Activated gamma-delta T cell (primary cell): Measurements from ENCODE around the gene CHN2.

Experiments used
- DNase-seq: peaks from one replicate; lab custom pipeline; 2025; lab: John Stamatoyannopoulos, UW

Gene CHN2

DNA sequence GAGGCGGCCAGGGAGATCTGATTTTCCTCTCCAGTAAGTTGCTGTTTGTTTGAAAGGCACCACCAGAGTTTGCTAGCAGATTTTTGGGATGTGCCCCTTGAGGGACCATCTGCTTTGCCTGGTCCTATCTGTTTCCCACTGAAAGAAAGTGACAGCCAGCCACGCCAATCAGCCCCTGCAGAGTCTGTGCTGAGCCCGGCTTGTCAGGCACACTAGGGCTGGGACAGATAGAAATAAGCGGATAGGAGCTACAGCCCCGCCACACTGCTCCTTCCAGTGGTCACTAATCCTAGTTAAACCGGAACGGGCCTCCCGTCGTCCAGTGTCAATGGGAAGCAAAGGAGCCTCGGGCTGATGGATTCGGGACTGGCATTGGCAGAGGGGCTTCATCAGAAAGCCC, 207.2 kb downstream of the CHN2 start:
- no peak for DNase-seq

DNA sequence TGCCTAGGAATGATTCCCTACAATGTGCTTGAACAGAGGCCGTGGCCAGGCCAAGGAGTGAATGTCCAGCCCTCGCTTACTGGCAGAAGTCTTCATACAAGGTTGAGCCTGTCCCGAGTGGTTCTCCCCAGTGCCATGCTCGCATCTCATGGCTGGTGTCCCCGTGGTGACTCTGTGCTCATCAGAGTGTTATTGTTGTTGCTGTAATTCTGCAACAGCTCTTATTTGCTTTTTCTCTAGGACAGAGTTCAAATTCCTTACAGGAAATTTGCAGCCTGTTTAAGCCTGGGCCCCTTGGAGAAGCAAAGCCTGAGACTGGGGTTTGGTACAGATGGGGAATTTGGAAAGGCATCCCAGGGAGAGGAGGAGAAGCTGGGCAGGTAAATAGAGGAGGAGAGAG, 211.3 kb downstream of the CHN2 start:
- DNase-seq: no peak

DNA sequence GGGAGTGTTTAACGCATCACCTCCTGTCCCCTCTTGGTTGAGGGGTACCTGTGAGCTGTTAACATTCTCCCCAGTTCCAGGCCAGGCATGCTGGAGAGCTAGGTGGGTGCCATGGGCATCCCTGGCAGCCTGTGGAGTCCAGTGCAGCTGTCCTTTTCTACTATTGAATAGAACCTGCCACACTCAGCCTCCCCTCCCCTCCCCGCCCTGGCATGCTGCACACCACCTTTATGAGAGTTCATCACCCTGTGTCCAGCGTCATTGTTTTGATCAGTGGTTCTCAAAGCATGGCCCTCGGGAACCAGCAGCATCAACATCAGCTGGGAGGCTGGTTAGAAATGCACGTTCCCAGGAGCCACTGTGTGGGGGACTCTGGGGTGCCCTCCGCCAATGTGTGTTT, 211.8 kb downstream of the CHN2 start:
- no peak for DNase-seq

DNA sequence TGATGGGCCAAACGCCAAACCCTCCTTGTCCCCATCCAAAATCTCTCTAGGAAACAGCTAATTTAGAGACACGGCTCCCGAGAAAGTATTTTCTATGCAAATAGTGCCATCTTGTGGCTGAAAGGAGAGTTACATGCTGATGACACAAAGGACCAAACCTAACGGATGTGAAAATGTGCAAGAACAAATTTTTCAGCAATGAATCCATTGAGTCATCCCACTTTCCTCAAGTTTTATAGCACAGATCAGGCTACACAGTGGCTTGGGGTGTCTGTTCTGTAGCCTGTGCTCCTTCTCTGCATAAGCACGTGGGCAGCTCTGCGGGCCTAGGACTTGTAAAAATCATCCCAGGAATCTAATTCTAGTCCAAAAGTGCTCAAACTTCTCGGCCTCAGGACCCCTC, 214.3 kb downstream of the CHN2 start:
- no peak for DNase-seq

DNA sequence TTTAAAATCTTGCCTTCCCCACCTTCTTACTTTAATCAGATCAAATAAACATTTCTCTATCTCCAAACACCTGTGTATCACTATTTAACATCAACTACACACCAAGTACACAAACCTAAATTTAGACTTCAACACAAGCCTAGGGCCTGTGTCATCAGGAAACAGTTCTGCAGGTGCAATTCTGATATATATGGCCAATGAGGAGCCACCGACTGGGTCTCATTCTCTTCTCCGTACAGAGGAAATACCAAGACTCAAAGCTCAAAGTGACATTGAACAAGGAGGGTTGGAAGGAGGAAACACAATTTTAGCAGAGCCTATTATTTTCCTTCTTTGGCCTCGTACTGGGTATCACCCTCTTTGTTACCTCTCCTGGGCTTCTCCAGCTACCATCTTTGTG, 216.4 kb downstream of the CHN2 start:
- no peak for DNase-seq

DNA sequence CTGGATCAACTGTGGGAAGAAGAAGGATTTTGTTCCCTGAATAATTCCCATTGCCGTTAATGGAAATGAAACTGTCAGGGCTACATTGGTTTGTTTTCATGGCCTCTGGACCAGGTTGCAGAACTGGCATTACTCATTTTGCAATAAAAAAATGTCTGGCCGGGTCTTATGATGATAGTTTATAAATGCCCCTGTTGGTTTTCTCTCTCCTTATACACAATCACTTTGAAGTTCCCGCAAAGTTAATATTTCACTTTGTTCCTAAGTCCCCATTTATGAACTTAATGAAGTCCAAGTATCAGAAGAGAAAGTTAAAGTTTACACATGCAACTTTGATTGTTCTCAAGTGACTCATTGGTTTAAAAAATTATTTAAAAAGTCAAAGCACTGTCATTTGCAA, 218.3 kb downstream of the CHN2 start:
- no peak for DNase-seq

DNA sequence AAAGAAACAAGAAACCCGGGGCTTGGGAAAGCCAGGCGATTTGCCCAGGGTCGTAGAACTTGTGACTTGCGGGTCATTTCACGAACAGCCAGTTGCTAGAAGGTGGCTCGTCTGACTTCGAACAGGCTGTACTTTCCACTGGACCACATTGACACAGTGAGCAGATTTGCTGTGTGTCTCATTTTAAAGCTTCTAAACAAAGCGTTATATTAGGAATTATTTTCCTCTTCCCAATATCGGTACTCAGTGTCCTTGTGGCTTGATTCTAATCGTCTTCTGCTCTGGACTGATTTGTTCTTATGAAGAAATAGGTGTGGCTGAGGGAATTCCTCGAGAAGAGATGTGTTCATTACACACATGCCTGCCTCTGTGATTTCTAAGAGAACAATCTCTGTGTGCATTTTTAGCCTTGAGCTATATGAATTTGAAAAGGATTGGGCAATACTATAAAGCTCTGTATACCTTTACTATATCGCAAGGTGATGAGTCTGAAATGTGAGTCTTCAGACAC, 219.1 kb downstream of the CHN2 start:
- no peak for DNase-seq

DNA sequence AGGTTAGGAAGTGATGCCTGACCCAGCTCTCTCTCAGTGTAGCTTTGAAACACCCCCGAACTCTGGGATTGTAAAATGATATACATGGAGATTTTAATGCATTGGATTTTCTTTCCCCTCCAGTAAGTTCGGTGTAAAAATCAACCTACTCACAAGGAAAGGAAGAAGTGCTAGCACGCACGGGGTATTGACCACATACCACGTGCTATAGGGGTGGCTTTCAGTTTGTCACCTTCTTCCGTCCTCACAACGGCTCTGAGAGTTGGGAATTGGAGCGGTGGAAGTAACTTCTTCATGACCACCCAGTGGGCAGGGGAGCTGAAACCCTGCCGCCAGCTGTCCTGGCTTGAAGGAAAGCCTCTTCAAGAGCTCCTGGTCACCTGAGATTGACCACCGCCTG, 219.6 kb downstream of the CHN2 start:
- no peak for DNase-seq

DNA sequence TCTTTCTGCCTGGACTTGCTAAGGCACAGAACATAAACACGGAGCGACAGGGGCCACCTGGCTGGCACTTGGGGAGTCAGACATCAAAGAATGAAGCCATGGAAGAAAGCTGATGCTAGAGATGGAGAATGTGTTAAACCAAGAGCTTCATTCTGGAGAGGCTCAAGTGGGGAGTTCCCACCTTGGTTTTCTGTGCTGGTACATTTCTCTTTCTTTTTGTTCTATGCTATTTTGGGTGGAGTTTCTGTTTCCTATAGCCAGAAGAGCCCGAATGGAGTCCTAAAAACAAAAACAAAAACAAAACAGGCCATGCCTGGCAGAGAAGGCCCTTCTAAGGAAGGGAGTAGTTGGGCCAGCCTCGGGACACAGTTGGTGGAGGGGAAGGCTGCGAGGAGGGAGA, 220.6 kb downstream of the CHN2 start:
- DNase-seq: no peak

DNA sequence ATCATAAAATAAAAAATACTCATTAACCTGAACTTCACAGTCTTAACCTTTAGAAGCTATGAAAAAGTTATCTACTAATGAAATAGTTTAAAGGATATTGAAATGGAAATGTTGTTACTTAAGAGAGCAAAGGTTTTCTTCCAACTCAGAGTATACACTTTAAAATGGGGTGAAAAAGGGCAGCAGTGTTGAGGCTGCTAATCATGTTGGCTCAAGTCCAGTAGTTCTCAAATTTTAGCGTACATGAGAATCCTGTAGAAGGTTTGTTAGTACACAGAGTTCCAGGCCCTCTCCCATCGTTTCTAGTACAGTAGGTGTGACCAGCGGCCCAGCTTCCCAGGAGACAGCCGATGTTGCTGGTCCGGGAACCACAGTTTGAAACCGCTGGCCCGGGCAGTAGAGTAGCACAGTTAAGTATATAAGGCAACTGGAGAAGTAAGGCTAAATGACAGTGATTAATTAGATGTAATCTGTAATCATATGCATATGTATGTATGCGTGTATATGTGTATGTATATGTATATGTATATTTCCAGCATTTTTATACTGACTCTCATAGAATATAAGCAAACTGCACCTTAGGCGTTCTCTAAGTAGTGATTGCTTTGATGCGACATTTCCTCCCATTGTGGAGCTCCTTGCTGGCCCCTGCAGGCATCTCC, 221.8 kb downstream of the CHN2 start:
- DNase-seq: no peak

DNA sequence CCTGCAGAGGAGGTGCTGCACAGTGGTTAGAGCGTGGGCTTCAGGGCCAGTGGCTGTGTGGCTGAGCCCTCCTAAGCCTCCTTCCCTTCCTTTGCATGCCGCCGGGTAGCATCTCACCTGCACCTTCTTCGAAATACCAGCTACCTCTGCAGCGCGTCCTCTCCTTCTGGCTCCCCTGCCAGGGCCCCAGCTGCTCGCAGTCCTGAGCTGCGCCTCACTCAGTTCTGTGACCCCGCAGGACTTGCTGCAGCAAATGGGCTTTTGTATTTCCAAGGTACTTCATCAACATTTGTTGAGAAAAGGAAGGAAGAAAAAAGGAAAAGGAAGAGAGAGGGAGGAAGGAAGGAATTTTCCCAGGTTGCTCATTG, 222.3 kb downstream of the CHN2 start:
- no peak for DNase-seq

DNA sequence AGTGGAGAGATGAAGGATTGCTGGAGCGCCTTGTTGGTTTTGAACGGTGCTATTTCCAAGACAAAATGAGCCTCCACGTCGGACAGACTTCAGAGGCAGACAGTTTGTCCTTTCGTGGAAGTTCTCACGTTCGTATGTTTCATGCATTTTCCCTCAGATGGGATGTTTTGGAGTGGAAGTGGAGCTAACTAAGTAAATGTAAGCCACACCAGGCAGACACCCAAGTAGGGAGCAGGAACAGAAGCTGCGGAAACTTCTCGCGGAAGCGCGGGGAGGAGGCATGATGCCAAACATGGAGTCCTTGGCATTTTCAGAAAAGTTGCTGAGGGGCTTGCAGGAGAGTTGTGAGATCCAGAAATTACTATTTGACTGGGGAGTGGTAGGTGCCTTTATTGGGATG, 223.5 kb downstream of the CHN2 start:
- DNase-seq: no peak

DNA sequence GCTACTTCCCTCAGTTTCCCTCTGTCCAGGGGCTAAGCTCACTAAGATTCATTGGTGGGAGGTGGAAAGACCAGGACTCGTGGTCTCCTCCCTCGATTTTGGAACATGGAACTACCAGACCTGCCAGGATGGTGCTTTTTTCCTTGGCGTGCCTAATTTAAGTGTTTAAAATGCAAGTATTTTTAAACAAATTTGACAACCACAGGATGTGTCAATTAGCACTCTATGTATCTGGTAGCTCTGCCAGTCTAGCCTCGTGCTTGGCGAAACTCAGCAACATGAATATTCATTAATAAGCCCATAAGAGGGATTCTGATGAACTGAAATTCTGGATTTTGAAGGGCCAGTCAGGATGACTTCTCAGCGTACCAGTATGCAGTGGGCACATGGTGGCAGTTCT, 224.1 kb downstream of the CHN2 start:
- no peak for DNase-seq

DNA sequence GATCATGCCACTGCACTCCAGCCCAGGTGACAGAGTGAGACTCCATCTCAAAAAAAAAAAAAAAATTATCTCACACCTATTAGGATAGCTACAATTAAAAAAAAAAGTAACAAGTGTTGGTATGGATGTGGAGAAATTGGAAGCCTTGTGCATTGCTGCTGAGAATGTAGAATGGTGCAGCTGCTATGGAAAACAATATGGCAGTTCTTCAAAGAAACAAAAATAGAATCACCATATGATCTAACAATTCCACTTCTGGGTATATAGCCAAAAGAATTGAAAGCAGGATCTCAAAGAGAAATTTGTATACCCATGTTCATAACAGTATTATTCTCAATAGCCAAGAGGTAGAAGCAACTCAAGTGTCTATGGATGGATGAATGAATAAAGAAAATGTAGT, 225.4 kb downstream of the CHN2 start:
- no peak for DNase-seq

DNA sequence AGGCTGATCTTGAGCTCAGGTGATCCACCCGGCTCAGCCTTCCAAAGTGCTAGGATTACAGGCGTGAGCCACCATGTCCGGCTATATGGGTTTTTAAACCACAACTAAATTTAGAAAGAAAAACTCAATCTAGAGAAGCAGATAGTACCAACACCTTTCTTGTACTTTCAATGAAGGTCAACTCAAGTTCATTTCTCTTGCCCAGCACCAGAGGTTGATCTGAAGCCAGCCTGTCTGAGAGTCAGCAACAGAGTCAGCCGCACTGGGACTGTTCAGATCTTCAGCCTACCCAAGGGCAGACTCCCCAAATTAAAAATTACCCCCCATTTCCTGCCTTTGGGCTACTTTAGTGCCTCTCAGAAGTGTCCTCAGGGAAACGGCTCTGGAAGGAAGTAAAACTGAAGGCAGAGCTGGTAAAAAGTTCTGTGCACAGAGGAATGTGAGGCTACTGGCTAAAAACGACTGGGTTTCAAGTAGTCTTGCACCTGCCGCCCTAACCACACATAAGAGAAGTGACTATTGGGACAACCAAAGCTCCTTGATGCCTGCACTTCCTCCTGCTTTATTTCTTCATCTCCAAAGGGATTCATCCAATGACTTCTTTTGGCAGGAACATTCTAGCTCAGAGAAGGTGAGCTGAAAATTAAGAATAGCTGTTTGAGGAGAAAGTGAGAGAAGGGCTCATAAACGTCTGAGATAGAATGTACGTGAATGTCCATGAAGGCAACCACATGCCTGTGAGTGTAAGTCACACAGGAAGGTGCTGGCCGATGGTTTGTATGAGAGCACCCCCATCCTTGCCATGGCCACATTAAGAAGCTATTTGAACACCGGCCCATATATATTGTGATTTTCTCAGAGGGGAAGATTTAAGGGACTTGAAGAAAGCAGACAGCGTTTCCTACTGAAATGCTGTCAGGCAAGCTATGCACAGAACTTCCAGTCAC, 226.7 kb downstream of the CHN2 start:
- no peak for DNase-seq

DNA sequence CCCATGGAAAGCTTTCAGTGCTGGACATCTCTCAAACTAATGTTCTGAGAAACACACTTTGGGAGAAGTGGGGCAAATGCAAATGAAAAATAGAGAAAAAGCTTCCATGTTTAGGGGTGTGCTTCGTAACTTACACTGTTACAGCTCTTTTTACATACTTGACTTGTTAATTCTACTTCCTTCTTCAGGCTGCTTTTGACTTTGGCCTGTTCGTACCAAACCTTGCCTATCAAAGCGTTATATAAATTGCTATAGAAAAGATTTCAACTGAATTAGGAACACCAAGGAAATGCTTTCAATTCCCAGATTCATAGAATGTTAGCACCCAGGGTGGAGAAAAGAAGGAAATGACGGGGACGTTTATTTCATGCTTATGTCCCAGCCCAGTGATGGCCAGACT, 228.3 kb downstream of the CHN2 start:
- DNase-seq: no peak

DNA sequence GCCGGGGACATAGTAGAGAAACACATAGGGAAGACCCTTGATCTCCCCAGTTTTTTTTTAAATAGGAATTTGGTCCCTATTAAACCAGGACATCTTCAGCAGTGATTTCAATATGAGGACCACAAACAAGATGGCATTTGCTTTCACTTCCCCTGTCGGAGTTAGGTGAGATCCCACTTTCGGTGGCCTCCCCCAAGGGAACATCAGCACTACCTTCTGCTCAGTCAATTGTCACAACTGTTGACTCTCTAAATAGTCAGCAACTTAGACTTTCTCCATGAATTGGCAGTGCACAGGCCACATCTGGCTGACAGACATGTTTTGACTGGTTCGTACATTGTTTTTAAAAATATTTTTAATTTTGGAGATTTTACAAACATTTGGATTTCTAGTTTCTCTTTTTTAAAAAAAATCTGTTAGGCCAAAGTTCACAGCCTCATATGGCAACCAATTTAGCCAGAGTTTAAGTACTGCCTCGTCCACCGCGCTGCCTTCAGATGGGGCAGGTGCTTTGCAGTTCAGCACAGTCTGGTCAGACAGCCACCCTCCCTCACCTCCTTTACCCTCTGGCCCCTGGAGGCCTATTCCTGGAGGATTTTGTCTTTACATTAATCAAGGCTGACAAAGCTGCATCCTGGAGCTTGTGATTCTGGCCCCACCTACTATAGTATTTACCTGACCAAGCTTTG, 229.9 kb downstream of the CHN2 start:
- DNase-seq: no peak

DNA sequence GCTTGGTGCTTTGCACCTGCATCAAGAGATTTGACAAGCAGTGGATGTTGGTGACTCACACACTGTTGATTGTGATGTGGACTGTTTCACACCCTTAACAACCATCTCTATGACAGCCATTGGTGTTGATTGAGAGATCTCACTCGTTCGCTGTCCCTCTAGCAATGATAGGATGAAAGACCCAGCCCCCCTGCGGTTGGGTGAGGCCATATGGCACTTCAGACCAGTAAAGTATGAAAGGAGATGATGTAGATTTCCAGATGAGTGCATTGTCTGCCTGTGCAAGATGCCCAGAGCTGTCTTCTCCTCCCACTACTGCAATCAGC, 230.4 kb downstream of the CHN2 start:
- no peak for DNase-seq

DNA sequence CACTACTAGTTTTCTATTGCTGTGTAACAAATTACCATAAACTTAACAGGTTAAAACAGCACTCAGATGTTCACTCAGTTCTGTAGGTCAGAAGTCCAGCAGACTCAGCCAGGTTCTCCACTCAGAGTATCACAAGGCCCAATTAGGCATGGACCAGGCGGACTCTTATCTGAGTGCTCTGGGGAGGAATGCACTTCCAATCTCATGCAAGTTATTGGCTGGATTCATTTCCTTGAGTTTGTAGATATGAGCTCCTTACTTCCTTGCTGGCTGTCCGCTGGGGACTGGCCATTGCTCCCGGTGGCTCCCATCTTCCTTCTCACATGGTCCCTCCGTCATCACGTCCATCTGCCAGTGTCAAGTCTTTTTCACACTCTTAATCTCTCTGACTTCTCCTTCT, 232.0 kb downstream of the CHN2 start:
- DNase-seq: no peak

DNA sequence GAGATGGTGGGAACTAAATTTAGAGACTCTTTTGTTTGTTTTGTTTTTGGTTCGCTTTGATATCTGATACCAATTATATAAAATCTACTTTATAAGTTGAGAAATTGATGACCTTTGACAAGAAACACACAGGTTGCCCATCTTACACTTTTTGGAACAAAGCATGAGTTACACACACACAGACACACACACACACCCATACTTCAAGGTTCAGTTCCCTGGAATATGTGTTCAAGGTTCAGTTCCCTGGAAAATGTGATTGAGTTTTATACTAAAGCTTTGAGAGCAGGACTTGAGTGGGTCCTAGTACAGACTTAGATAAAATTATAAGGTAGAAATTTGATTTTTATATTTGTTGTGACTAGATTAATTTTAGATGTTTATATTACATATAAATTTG, 234.8 kb downstream of the CHN2 start:
- DNase-seq: no peak

DNA sequence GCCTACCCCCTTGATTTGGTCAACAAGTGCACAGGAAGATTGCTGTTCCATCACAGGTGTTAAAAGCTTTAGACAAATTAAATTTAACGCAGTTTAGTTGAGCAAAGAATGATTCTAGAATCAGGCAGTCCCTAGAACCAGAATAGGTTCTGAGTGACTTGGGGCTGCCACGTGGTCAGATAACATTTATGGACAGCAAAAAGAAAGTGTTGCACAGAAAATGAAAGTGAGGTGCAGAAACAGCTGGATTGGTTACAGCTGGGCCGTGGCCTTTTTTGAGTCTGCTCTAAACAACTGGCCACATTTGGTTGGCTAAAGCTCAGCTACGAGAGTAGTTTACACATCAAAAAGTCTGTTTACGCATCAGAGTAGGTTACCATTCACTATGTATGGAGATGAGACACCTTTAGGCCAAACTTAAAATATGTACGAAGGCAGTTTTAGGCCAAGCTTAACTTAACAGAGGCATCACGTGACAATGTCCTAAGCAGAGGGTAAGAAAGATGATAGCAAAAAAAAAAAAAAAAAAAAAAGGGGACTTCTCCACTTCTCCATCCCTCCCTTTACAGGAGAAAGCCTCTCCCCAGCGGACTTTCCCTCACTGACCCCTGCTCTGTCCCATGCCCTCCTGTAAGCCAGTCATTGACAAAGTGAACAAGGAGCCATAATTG, 235.8 kb downstream of the CHN2 start:
- no peak for DNase-seq

DNA sequence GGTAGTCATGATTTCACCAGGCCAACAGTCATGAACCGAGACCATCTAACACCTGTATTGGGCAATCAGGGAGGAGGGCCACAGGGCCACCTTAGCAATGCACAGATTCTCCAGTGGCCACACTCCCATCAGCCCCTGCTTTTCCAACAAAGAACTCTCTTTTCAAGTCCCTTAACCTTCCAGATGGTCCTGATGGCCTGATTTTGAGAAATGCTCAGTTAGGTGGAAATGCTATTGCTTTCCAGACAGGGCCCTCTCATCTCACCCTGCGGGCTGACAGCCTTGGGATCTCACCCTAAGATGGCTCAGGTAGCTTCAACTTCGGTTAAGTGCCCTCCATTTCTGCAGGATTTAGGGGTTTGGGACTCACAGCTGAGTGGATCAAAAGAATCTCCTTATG, 237.1 kb downstream of the CHN2 start:
- DNase-seq: no peak
